ENCODE results near the gene ABCC10. TPM values are rescaled to one million over a fixed set of nuclear protein-coding genes. Genes with fewer than 3 reads are reported as not detected.

ABCC10 gene
- total RNA-seq, 1 experiment from 2014 or later, result 25.9 TPM

DNA sequence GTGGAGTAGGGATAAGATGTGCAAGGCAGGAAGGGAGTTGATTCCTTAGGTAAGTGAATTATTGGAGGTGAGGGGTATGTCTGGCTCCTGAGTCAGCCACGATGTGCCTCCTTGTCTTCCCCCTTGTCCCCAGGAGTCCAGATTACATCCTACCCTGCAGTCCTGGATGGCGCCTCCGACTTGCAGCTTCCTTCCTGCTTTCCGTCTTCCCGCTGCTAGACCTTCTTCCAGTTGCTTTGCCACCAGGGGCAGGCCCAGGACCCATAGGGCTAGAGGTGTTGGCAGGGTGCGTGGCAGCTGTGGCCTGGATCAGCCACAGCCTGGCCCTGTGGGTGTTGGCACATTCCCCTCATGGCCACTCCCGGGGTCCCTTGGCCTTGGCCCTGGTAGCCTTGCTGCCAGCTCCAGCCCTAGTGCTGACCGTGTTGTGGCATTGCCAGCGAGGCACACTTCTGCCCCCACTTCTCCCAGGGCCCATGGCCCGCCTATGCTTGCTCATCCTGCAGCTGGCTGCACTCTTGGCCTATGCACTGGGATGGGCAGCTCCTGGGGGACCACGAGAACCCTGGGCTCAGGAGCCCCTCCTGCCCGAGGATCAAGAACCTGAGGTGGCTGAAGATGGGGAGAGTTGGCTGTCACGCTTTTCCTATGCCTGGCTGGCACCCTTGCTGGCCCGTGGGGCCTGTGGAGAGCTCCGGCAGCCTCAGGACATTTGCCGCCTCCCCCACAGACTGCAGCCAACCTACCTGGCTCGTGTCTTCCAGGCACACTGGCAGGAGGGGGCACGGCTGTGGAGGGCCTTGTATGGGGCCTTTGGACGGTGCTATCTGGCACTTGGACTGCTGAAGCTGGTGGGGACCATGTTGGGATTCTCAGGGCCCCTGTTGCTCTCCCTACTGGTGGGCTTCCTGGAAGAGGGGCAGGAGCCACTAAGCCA is 4.9 kb downstream of the ABCC10 start:
- BruUV-seq (replicated peaks), result no TSS peak
- Mint-ChIP-seq H3K4me3 (ENCODE audit: unreplicated experiment) (no peak overlapping the region), H3K36me3 (ENCODE audit: insufficient read depth, unreplicated experiment) (peaks cover 29% of the 10 kb centered on the region), H3K27ac (ENCODE audit: low read depth, unreplicated experiment) (no peak overlapping the region), H3K4me1 (ENCODE audit: insufficient read depth, unreplicated experiment) (peaks cover 36% of the 10 kb centered on the region), H3K9me3 (ENCODE audit: unreplicated experiment) (no peaks in the 10 kb centered on the region), H3K27me3 (ENCODE audit: insufficient read depth, unreplicated experiment) (no peaks in the 10 kb centered on the region)
- POLR2A ChIA-PET, result interaction anchor here (0.6 to 0.9 kb wide), 2 partner anchors 63 to 64 kb away, joined by 3 to 4 read pairs; partner anchors contain the start of gene ZNF318
- CTCF ChIA-PET, result interaction anchor here (0.6 to 1.5 kb wide), 4 partner anchors 8 to 201 kb away, joined by 3 to 4 read pairs (median 4); no protein-coding TSS in a partner anchor
- intact Hi-C loops (cut with micrococcal nuclease), result no loop called here
- TF ChIP-seq, protein P1, sequence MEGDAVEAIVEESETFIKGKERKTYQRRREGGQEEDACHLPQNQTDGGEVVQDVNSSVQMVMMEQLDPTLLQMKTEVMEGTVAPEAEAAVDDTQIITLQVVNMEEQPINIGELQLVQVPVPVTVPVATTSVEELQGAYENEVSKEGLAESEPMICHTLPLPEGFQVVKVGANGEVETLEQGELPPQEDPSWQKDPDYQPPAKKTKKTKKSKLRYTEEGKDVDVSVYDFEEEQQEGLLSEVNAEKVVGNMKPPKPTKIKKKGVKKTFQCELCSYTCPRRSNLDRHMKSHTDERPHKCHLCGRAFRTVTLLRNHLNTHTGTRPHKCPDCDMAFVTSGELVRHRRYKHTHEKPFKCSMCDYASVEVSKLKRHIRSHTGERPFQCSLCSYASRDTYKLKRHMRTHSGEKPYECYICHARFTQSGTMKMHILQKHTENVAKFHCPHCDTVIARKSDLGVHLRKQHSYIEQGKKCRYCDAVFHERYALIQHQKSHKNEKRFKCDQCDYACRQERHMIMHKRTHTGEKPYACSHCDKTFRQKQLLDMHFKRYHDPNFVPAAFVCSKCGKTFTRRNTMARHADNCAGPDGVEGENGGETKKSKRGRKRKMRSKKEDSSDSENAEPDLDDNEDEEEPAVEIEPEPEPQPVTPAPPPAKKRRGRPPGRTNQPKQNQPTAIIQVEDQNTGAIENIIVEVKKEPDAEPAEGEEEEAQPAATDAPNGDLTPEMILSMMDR (IDR thresholded peaks at IDR 0.05; ENCODE audit: unreplicated experiment), result no peak
- DNase-seq (ENCODE audit: unreplicated experiment), result no peak

DNA sequence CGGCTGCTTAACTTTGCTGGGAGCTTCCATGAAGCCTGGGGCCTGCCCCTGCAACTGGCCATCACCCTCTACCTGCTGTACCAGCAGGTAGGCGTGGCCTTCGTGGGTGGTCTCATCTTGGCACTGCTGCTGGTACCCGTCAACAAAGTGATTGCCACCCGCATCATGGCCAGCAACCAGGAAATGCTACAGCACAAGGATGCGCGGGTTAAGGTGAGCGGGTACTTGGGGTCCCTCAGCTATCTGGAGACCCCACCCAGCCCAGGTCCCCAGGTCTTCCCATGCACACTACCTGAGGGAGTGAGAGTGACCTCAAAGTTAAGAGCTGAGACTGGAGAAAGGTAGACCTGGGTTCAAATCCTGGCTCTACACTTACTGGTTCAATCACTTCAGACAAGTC is 5.8 kb downstream of the ABCC10 start:
- BruUV-seq (replicated peaks), result no TSS peak
- H3K9me3 Mint-ChIP-seq (ENCODE audit: unreplicated experiment), result no peaks in the 10 kb centered on the region
- DNase-seq (ENCODE audit: unreplicated experiment), result no peak
- CTCF ChIA-PET, result interaction anchor here (0.6 to 3.1 kb wide), 7 partner anchors 8 to 202 kb away, joined by 3 to 30 read pairs (median 3); no protein-coding TSS in a partner anchor
- H3K4me1 Mint-ChIP-seq (ENCODE audit: insufficient read depth, unreplicated experiment), result peaks cover 42% of the 10 kb centered on the region
- H3K4me3 Mint-ChIP-seq (ENCODE audit: unreplicated experiment), result no peak overlapping the region
- peaks cover 29% of the 10 kb centered on the region for H3K36me3 Mint-ChIP-seq (ENCODE audit: insufficient read depth, unreplicated experiment)
- POLR2A ChIA-PET, result interaction anchor here (0.8 kb wide), 1 partner anchor 13 kb away, joined by 3 read pairs; no protein-coding TSS in a partner anchor
- intact Hi-C loops (cut with micrococcal nuclease), result no loop called here
- TF ChIP-seq, protein P1 (IDR thresholded peaks at IDR 0.05; ENCODE audit: unreplicated experiment), result no peak
- H3K27ac Mint-ChIP-seq (ENCODE audit: low read depth, unreplicated experiment), result no peak overlapping the region
- H3K27me3 Mint-ChIP-seq (ENCODE audit: insufficient read depth, unreplicated experiment), result no peaks in the 10 kb centered on the region

DNA sequence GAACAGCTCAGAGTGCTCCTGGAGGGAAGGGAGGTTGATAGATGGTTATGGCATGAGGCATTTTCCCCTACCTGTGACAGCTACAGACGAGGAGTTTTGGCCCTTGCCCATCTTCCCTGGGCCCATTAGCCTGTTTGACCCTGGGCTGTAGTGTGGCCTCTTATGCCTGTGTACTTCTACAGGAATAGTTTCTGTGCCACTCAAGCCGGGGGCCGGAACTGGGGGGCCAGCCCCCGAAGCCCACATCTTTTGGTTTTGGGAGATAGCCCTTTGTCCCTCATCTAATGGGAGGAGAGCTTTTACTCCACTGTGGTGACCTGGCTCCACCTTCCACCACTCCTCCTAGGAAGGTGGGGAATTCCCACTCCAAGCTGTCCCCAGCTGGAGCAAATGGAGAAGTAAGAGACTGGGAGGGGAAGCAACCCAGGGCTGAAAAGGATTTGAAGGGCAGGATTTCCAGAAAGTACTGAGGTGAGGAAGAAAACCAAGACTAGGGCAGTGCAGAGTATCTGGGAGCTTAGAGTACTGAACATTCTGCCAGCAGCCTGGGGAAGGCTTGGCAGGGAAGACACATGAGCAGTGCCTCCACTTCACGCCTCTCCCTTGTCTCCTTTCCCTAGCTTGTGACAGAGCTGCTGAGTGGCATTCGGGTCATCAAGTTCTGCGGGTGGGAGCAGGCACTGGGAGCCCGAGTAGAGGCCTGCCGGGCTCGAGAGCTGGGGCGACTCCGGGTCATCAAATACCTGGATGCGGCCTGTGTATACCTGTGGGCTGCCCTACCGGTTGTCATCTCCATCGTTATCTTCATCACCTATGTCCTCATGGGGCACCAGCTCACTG is 6.9 kb downstream of the ABCC10 start:
- peaks cover 34% of the 10 kb centered on the region for H3K36me3 Mint-ChIP-seq (ENCODE audit: insufficient read depth, unreplicated experiment)

More for the DNA sequence above, 6.9 kb downstream of the ABCC10 start:
- TF ChIP-seq, protein P1 (IDR thresholded peaks at IDR 0.05; ENCODE audit: unreplicated experiment), result no peak
- intact Hi-C loops (cut with micrococcal nuclease), result no loop called here
- Mint-ChIP-seq H3K4me3 (ENCODE audit: unreplicated experiment) (no peak overlapping the region), H3K4me1 (ENCODE audit: insufficient read depth, unreplicated experiment) (peaks cover 32% of the 10 kb centered on the region), H3K27ac (ENCODE audit: low read depth, unreplicated experiment) (no peak overlapping the region), H3K27me3 (ENCODE audit: insufficient read depth, unreplicated experiment) (no peaks in the 10 kb centered on the region), H3K9me3 (ENCODE audit: unreplicated experiment) (no peaks in the 10 kb centered on the region)
- no TSS peak for BruUV-seq (replicated peaks)
- no peak for DNase-seq (ENCODE audit: unreplicated experiment)
- ChIA-PET CTCF (interaction anchor here (0.6 to 3.1 kb wide), 6 partner anchors 8 to 72 kb away, joined by 3 to 30 read pairs (median 4); partner anchors contain the start of gene DLK2), POLR2A (interaction anchor here (0.6 to 4.1 kb wide), 8 partner anchors 12 to 262 kb away, joined by 3 to 27 read pairs (median 3); partner anchors contain the start of genes POLR1C and YIPF3)

All from MCF 10A (cell line).